Adipocyte (in vitro differentiated cells): Measurements from ENCODE around the gene PACRG.

Source experiments
- DNase-seq: peaks from one replicate; pipeline ENCODE4 v3.0.0-alpha.2; 2015; ENCODE audit warnings: low read depth
- H3K27me3 ChIP-seq: replicated peaks from 2 replicates; pipeline ENCODE4 v1.7.0; 2013; ENCODE audit warnings: mild to moderate bottlenecking, low read length, moderate library complexity; ENCODE audit not compliant: control insufficient read depth, insufficient read depth
- H3K36me3 ChIP-seq: 2 replicates; pipeline ENCODE4 v1.7.0; 2013; ENCODE audit warnings: low read length, mild to moderate bottlenecking, moderate library complexity; ENCODE audit not compliant: control insufficient read depth, insufficient read depth, severe bottlenecking
- H3K4me1 ChIP-seq: 2 replicates; pipeline ENCODE4 v1.7.0; 2013; ENCODE audit warnings: mild to moderate bottlenecking, low read length, moderate library complexity; ENCODE audit not compliant: control insufficient read depth, insufficient read depth
- H3K4me3 ChIP-seq: 2 replicates; pipeline ENCODE4 v1.7.0; 2013; ENCODE audit warnings: mild to moderate bottlenecking, low read length, moderate library complexity
- H3K9ac ChIP-seq: 2 replicates; pipeline ENCODE4 v1.7.0; 2013; ENCODE audit warnings: mild to moderate bottlenecking, low read length, moderate library complexity
- H3K9me3 ChIP-seq: 2 replicates; pipeline ENCODE4 v1.7.0; 2013; ENCODE audit warnings: mild to moderate bottlenecking, low read length, moderate library complexity; ENCODE audit not compliant: control insufficient read depth

The PACRG gene

GRCh38 chr6:162866656-162867055 lies 138.9 kb downstream of the PACRG start:
- Histone ChIP-seq H3K36me3 (no peaks in the 10 kb centered on the region), H3K4me3 (no peak overlapping the region), H3K9ac (no peak overlapping the region), H3K27me3 (no peaks in the 10 kb centered on the region), H3K4me1 (no peaks in the 10 kb centered on the region), H3K9me3 (no peaks in the 10 kb centered on the region)
- no peak for DNase-seq

- Histone ChIP-seq H3K9ac (no peak overlapping the region), H3K36me3 (no peaks in the 10 kb centered on the region), H3K9me3 (no peaks in the 10 kb centered on the region), H3K4me1 (no peaks in the 10 kb centered on the region), H3K27me3 (no peaks in the 10 kb centered on the region), H3K4me3 (no peak overlapping the region)
- no peak for DNase-seq
Observed at GRCh38 chr6:162868397-162868796, 140.6 kb downstream of the PACRG start.

DNA sequence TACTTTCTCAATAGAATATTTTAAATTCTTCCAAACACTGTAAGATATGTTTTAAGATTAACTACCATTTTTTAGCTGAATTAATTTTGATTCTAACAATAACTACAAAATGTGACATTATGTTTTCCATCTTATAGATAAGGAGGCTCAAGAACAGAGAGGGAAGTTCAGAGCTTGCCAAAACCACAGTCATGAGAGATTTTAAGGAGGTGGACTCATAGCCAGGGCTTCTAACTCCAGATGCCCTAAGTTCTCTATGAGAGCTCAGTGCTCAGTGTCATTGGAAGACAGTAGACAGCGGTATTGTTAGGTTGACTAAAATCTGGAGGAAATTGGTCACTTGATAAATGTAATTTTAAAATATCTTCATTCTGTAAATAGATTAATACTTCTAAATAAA lies 144.2 kb downstream of the PACRG start:
- H3K4me3 ChIP-seq = no peak overlapping the region
- no peaks in the 10 kb centered on the region for H3K27me3 ChIP-seq
- H3K9ac ChIP-seq = no peak overlapping the region
- no peaks in the 10 kb centered on the region for H3K9me3 ChIP-seq
- no peak for DNase-seq
- peaks cover 4% of the 10 kb centered on the region for H3K4me1 ChIP-seq
- H3K36me3 ChIP-seq = no peaks in the 10 kb centered on the region

DNA sequence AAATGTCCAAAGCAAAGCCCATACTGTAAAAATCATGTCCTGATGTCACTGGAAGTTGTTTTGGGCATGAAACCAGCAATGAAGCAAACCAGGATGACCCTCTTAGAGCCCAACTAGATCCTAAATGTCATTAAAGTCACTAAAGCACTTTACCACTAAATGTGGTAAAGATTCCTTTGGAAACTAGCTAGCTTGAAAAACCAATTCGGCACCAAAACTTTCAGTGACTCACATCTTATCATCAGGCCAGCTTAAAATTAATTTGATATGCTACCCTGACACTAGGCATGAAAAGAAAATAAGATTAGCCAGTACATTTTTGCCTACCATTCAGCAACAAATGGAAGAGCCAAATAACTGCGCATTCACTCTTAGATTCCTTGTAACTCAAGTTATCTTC lies 145.8 kb downstream of the PACRG start:
- peaks cover 4% of the 10 kb centered on the region for H3K4me1 ChIP-seq
- no peaks in the 10 kb centered on the region for H3K9me3 ChIP-seq
- no peaks in the 10 kb centered on the region for H3K36me3 ChIP-seq
- no peak overlapping the region for H3K4me3 ChIP-seq
- no peaks in the 10 kb centered on the region for H3K27me3 ChIP-seq
- no peak overlapping the region for H3K9ac ChIP-seq
- no peak for DNase-seq

GRCh38 chr6:162875070-162875469 lies 147.3 kb downstream of the PACRG start:
- no peak overlapping the region for H3K4me3 ChIP-seq
- no peaks in the 10 kb centered on the region for H3K36me3 ChIP-seq
- H3K9ac ChIP-seq = no peak overlapping the region
- no peak for DNase-seq
- no peaks in the 10 kb centered on the region for H3K9me3 ChIP-seq
- no peaks in the 10 kb centered on the region for H3K27me3 ChIP-seq
- H3K4me1 ChIP-seq = peaks cover 4% of the 10 kb centered on the region

DNA sequence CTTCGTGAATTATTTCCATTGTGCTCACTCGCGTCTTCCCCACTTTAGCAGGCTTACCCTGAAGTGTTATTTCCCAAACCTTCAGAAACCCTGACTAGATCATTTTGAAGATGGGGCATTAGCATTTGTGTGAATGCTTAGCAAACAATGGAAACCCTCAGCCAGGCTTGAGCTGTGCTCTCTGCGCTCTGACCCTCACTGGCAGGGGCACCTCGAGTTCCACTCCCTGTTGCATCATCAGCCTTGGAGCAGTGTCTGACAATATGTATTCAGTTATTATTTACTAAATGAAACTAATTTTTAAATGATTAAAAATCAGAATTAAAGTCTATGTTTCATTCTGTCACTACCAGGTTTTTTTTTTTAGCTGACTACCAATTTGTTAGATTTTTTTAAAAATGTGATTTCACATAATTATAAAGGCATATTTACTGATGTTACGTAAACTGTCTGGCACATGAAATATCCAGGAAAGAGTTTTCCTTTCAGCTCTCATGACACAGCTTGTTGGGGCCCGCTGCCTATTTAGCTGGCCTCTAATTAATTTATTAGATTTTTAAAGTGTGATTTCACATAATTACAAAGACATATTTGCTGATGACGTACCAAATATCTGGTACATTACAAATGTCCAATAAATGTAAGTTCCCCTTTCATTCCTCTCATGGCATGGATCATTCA lies 155.2 kb downstream of the PACRG start:
- H3K27me3 ChIP-seq = no peaks in the 10 kb centered on the region
- H3K4me3 ChIP-seq = no peak overlapping the region
- H3K9ac ChIP-seq = no peak overlapping the region
- H3K4me1 ChIP-seq = peaks cover 11% of the 10 kb centered on the region
- no peak for DNase-seq
- no peaks in the 10 kb centered on the region for H3K36me3 ChIP-seq
- no peaks in the 10 kb centered on the region for H3K9me3 ChIP-seq

- H3K36me3 ChIP-seq = no peaks in the 10 kb centered on the region
- H3K27me3 ChIP-seq = no peaks in the 10 kb centered on the region
- H3K4me3 ChIP-seq = no peak overlapping the region
- no peak for DNase-seq
- H3K9ac ChIP-seq = no peak overlapping the region
- H3K4me1 ChIP-seq = peaks cover 5% of the 10 kb centered on the region
- H3K9me3 ChIP-seq = no peaks in the 10 kb centered on the region
Observed at GRCh38 chr6:162887981-162888689, 160.4 kb downstream of the PACRG start.

DNA sequence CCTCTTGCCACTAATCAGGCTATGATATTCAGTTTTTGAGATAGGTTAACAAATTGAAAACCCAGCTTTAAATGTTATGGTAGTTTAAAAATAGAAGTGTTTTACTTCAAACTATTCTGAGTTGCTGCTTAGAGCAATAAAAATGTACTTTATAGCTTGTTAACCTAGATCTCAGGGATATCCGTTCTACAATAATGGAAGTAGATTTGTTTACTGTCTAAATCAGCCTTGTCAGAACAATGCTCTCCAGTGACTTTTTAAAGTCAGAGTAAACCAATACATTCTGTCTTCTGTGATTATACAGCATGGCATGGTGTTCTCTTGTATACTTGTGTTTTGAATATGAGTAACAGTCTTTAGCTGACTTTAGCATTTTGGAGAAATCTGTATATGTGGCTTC lies 161.5 kb downstream of the PACRG start:
- DNase-seq = no peak
- Histone ChIP-seq H3K4me3 (no peak overlapping the region), H3K9me3 (no peaks in the 10 kb centered on the region), H3K27me3 (no peaks in the 10 kb centered on the region), H3K9ac (no peak overlapping the region), H3K4me1 (no peaks in the 10 kb centered on the region), H3K36me3 (no peaks in the 10 kb centered on the region)

DNA sequence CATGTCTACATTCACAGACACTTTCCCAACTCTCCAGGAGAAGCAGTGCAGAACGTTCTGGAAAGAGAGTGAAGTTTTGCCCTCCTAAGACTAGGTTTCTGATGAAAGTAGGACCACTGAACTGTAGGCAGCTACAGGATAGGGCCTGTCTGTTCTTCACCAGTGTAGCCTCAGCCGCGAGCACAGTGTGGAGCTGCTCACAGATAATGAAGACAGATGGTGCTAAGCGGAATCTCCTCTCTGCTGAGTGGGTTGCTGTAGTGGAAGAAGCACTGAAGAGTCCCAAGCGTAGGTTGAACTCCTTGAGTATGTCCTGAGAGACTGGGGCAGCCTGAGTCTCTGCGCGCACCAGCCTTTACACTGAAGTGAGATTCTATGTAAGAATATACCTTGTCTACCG lies 170.2 kb downstream of the PACRG start:
- Histone ChIP-seq H3K27me3 (no peaks in the 10 kb centered on the region), H3K4me3 (no peak overlapping the region), H3K9me3 (no peaks in the 10 kb centered on the region), H3K4me1 (no peaks in the 10 kb centered on the region), H3K36me3 (no peaks in the 10 kb centered on the region), H3K9ac (no peak overlapping the region)
- DNase-seq = no peak

DNA sequence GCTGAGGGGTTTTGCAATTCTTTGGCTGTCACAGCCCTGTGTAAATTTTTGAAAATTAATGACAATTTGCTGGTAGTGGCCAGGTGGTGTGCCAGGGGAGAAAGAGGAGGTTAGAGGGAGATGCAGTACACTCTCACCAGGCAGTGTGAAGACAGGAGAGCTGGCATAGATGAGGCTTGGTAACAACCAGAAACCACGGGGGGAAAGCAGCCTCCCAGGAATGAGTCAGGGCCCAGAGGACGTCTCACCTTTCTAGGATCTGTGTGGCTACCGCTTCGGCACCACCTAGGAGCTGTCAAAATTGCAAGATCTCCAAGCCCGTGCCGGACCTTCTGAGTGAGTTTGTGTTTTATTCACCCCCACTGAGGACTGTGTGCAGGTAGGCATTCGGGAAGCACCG lies 171.4 kb downstream of the PACRG start:
- no peaks in the 10 kb centered on the region for H3K9me3 ChIP-seq
- H3K27me3 ChIP-seq = no peaks in the 10 kb centered on the region
- no peaks in the 10 kb centered on the region for H3K4me1 ChIP-seq
- DNase-seq = no peak
- H3K4me3 ChIP-seq = no peak overlapping the region
- no peaks in the 10 kb centered on the region for H3K36me3 ChIP-seq
- no peak overlapping the region for H3K9ac ChIP-seq

- DNase-seq = no peak
- Histone ChIP-seq H3K9me3 (no peaks in the 10 kb centered on the region), H3K27me3 (no peaks in the 10 kb centered on the region), H3K4me1 (no peaks in the 10 kb centered on the region), H3K4me3 (no peak overlapping the region), H3K36me3 (no peaks in the 10 kb centered on the region), H3K9ac (no peak overlapping the region)
Observed at GRCh38 chr6:162900503-162900902, 172.7 kb downstream of the PACRG start.
